Measurements from ENCODE around the gene SLC7A4. TPM values are rescaled to one million over a fixed set of nuclear protein-coding genes. Genes with fewer than 3 reads are reported as not detected.
"Not testable (repeated sequence)": the region's sequence is repeated elsewhere in the genome, so short reads cannot be mapped to it uniquely, and the experiment has no call there.

Gene SLC7A4
- total RNA-seq, 1 experiment from 2014 or later, result not detected

GRCh38 chr22:21043860-21044535, 11.6 kb upstream of the SLC7A4 start:
- no peak for DNase-seq (ENCODE audit: low read depth)

- DNase-seq (ENCODE audit: low read depth), result peak; percentile 55
These were observed 10.9 kb upstream of the SLC7A4 start for GRCh38 chr22:21042978-21043859.

- peak; percentile 73 for DNase-seq (ENCODE audit: low read depth)
These were observed 9.6 kb upstream of the SLC7A4 start for GRCh38 chr22:21041937-21042336.

- not testable (repeated sequence) for DNase-seq (ENCODE audit: low read depth)
These were observed 6.8 kb upstream of the SLC7A4 start for GRCh38 chr22:21039158-21039557.

- DNase-seq (ENCODE audit: low read depth), result peak; percentile 55
These were observed 6.0 kb upstream of the SLC7A4 start for GRCh38 chr22:21038405-21038804.

GRCh38 chr22:21034989-21035388, 2.6 kb upstream of the SLC7A4 start:
- DNase-seq (ENCODE audit: low read depth), result no peak

GRCh38 chr22:21033895-21034294, 1.5 kb upstream of the SLC7A4 start:
- no peak for DNase-seq (ENCODE audit: low read depth)

GRCh38 chr22:21032868-21033688, 717 bp upstream of the SLC7A4 start:
- no peak for DNase-seq (ENCODE audit: low read depth)

GRCh38 chr22:21031545-21032036, 770 bp downstream of the SLC7A4 start:
- no peak for DNase-seq (ENCODE audit: low read depth)

- DNase-seq (ENCODE audit: low read depth), result no peak
These were observed 1.5 kb downstream of the SLC7A4 start for GRCh38 chr22:21030621-21031544.

- DNase-seq (ENCODE audit: low read depth), result no peak
These were observed 2.3 kb downstream of the SLC7A4 start for GRCh38 chr22:21030032-21030431.

GRCh38 chr22:21029486-21030025, 2.8 kb downstream of the SLC7A4 start:
- DNase-seq (ENCODE audit: low read depth), result no peak

GRCh38 chr22:21028277-21029251, 3.8 kb downstream of the SLC7A4 start:
- DNase-seq (ENCODE audit: low read depth), result no peak

GRCh38 chr22:21026783-21027692, 5.3 kb downstream of the SLC7A4 start:
- peak; percentile 70 for DNase-seq (ENCODE audit: low read depth)

- DNase-seq (ENCODE audit: low read depth), result no peak
These were observed 6.3 kb downstream of the SLC7A4 start for GRCh38 chr22:21025763-21026755.

GRCh38 chr22:21025266-21025665, 7.1 kb downstream of the SLC7A4 start:
- no peak for DNase-seq (ENCODE audit: low read depth)
